ENCODE results near the gene MDFI. TPM values are rescaled to one million over a fixed set of nuclear protein-coding genes. Genes with fewer than 3 reads are reported as not detected.
"Not testable (repeated sequence)": the region's sequence is repeated elsewhere in the genome, so short reads cannot be mapped to it uniquely, and the experiment has no call there.

MDFI gene
- total RNA-seq, 1 experiment from 2014 or later: 1.4 TPM

DNA sequence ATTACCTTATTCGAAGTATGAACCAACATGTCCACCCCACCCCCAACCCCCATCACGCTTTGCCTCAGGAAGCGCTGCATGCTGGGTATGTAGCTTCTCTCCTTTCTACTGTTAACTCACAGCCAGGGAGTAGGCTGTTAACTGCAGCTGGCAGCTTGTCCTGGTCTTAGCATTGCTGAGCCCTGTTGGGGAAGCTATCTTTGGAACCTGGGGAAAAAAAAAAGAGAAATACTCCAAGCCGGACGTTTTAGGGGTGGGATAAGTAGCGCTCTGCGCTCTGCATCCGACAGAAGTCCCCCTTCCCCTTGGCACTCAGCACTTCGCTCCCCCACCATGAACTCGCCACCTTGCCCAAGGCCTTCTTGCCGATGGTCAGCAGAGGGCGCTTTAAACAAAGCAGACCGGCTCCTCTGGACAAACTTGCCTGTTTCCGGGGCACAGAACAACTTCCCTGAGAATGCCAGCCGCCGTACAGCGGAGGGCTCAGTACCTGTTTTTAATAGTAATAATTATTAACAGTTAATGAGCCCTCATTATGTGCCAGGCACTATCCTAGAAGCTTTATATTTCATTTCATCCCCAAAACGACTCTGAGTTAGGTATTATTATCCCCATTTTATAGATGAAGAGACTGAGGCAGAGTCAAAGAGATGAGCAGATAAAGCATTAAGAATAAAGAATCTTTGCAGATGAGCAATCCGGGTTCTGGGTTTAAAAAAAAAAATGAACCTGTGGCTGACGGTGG lies 35.2 kb upstream of the MDFI start:
- DNase-seq (ENCODE audit: low read depth): peak; percentile 83

DNA sequence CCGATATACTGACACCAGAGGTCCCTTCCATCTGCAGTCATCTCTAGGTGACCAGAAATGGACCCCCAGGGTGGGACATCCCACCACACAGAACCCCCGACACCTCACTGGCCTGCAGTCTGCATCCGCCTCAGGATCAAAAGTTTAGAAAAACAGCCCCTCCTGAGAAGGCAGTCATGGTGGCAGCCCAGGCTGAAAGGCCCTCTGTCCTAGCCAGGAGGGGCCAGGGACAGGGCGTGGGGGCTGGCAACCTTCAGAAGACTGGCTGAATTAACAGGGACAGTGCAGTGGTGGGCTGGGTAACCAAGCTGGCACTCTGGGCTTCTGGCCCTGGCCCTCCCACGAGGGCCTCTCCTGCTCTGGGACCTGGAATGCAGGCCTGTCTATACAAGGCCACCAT lies 34.3 kb upstream of the MDFI start:
- no peak for DNase-seq (ENCODE audit: low read depth)

DNA sequence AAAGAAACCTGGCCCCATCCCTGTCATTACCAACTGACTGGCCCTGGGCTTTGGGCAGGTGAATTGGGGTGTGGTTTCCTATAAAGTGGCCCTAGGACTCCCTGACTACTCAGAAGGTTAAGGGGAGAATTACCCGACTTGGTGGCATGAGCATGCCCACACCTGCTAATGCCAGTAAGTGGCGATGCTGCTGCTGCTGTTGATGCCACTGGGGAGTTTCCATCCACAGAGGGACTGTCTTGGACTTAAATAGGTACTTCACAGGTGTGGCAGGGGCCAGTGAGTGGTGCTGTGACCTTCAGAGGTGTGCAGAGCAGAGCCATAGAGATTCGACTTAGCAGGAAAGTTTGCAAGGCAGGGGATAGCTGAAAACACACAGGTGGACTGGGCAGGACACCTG lies 32.6 kb upstream of the MDFI start:
- no peak for DNase-seq (ENCODE audit: low read depth)

DNA sequence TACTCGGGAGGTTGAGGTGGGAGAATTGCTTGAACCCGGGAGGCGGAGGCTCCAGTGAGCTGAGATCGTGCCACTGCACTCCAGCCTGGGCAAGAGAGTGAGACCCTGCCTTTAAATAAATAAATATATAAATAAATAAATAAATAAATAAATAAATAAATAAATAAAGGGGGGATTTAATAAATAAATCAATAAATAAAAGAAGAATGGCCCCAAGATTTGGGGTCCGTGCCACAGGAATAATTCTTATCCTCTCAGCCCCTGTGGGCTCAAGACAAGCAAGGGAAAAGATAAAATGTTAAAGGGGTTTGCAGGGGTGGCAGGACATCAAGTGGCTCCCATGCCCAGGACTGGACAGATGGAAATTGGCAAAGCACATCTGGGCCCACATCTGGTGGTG lies 31.2 kb upstream of the MDFI start:
- no peak for DNase-seq (ENCODE audit: low read depth)

DNA sequence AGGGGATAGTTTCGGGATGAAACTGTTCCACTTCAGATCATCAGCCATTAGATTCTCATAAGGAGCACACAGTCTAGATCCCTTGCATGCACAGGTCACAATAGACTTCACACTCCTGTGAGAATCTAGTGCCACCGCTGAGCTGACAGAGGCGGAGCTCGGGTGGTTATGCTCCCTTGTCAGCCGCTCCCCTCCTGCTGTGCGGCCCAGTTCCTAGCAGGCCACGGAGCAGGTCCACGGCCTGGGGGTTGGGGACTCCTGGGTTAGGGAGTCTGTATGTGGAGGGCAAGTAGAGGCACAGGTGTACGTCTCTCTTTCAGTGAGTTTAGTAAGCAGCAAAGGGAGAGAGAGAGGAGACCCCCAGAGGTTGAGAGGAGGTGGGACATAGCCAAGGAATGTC lies 30.5 kb upstream of the MDFI start:
- DNase-seq (ENCODE audit: low read depth): no peak

DNA sequence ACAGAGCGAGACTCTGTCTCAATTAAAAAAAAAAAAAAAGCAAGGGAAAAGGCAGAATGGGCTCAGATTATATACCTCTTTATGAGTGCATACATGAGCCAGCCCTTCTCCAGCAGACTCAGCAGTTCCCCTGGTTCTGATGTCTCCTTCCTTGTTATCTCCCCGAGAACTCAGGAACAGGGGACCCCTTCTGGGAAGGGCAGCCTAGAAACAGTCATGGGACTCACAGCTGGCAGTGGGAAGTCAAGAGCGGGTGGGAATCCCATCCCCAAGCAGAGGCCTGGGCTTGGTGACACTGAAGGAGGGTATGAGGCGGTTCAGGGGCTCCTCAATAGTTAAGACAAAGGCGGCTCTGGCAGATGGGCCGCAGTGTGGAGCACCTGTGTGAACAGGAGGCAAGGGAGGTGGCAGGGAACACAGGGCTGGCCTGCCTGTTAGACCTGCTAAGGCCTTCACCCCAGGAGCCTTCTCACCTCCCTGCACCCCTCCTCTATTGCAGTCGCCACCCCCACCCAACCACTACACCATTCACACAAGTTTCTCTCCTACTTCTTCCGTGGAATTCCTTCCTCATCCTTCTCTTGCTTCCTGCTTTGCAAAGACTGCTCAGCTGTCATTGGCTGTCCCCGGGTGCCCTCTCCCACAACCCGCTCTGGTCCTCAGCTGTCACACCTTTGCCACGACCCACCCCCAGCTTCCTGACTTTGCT lies 29.7 kb upstream of the MDFI start:
- no peak for DNase-seq (ENCODE audit: low read depth)

DNA sequence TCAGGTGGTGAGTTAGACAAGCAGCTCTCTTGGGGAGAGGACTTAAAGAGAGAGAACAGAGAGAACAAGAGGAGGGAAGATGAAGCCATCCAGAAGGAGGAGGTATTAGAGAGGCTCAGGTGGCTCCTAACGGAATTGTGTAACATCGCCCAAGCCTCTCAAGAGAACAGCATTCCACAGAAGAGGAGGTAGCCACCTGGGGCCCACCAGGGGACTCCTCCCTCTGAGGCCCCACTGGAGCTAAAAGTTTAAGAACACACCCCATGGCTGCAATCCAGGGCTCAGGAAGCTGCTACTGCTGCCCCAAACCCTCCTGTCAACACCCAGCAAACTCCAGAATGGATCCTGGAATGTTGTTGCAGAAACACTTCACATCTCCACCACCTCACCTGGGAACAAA lies 23.6 kb upstream of the MDFI start:
- no peak for DNase-seq (ENCODE audit: low read depth)

DNA sequence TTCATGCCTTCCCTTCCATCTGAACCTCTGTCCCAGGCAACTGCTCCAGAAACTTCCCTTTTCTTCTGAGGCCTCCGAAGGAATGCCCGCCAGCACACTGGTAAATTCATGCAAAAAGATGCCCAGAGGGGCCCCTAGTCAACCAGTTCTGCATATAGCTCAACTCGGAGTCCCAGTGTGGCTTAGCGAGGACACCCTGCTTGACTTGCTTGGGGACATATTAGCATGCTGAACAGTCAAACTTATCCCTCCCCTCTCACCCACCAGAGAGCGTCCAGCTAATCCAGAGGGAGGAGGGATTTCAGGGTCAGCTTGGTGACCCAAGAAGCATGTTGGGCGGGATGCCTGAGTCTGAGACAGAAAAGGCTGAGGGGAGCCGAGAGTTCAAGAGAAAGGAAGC lies 23.0 kb upstream of the MDFI start:
- DNase-seq (ENCODE audit: low read depth): no peak

DNA sequence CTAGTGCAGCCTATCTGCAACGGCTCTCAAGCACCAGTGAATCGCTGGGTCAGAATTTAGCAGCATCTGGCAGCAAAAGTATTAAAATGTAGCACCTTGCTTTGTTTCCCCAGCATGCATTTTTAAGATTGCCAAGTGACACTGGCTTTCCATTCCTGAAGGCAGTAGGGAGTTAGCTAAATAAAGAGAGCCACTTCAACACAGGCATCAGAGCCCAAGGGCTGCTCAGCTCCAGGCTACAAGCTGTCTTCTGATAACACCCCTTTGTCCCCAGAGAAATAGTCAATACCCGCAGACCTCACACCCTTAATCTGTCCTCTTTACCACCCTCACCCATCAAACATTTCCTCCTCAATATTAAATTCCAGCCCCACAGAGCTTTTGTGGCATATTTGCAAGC lies 19.7 kb upstream of the MDFI start:
- DNase-seq (ENCODE audit: low read depth): no peak

DNA sequence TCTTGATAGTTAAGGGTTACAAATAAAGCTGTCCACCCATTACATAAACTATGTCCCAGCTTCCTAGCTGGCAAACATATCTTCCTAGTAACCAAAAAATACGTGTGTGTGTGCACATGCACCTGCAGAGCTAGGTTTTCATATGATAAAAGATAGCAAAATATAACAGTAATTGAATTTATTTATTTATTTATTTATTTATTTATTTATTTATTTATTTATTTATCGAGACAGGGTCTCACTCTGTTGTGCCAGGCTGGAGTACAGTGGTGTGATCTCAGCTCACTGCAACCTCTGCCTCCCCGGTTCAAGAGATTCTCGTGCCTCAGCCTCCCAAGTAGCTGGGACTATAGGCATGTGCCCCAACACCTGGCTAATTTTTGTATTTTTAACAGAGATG lies 19.1 kb upstream of the MDFI start:
- DNase-seq (ENCODE audit: low read depth): not testable (repeated sequence)

DNA sequence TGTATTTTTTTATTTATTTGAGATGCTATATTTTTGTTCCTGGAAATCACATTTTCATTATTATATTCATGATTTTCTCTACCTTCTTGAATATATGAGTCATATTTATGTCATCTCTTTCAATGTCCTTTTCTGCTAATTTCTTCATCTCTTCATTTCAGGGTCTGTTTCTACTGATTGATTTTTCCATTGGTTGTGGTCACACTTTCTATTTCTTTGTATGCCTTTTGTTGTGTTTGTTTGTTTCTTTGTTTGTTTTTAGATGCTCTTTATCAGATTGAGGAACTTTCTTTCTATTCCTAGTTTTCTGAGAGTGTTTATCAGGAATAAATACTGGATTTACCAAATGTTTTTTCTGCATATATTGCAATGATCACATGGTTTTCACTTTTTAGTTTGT lies 16.9 kb upstream of the MDFI start:
- DNase-seq (ENCODE audit: low read depth): no peak

DNA sequence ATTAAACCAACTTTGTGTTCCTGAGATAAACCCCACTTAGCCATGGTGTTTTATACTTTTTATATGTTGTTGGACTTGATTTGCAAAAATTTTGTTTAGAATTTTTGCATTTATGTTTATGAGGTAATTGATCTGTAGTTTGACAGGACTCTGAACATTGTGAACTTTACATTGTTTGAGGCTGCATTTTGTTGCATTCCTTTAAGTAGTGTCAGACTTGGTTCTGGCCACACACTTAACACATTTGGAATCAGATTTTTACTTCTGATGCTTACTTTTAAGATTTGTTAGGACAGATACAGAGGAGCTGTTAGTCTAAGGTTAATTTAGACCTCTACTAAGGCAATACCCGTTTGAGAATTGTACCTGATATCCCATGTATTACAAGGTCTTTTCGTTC lies 16.5 kb upstream of the MDFI start:
- no peak for DNase-seq (ENCODE audit: low read depth)

DNA sequence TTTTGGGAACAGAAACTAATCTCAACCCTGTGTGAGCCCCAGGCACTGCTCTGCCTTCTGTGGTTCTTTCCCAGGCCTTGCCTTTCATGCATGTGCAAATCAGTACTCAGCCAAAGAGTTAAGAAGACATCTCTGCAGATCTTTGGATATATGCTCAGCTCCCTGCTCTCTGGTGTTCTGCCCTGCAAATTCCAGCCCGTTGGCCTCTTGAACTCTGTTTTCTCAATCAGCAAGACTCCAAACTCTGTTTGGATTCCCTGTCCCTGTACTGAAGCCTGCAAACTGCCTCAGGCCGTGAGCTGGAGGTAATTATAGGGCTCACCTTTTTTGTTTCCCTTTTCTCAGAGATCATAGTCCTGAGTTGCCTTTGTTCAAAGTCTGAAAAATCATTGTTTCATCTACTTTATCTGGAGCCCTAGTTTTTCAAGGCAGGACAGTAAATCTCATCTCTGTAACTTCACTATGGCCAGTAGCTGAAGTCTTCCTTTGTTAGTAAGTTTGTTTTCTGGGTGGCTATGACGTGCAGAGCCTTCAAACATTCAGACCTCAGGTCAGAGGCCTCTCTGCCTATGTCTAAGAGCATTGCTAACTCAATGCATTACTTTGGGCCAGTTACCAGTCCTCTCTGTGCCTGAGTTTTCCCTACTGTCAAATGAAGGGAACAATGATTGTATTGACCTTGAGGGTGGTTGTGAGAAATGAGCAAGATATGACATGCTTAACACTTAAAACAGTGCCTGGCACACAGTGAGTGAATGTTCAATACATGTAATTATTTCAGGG lies 15.9 kb upstream of the MDFI start:
- DNase-seq (ENCODE audit: low read depth): no peak

DNA sequence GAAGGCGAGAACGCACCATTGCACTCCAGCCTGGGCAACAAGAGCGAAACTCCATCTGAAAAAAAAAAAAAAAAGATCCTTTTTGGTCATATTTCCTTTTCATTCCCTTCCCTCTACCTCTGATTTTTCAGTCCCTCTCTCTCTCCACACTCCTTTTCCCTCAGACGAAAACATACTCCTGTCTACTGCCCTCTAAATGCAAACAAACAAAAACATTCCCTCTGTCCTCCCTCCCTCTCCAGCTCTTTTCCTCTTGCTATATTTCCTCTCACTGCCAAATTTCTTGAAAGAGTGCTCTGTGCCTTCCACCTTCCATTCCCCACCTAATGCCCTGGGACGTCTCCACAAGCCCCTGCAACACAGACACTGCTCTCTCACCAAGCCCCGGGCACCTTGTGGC lies 14.9 kb upstream of the MDFI start:
- no peak for DNase-seq (ENCODE audit: low read depth)

DNA sequence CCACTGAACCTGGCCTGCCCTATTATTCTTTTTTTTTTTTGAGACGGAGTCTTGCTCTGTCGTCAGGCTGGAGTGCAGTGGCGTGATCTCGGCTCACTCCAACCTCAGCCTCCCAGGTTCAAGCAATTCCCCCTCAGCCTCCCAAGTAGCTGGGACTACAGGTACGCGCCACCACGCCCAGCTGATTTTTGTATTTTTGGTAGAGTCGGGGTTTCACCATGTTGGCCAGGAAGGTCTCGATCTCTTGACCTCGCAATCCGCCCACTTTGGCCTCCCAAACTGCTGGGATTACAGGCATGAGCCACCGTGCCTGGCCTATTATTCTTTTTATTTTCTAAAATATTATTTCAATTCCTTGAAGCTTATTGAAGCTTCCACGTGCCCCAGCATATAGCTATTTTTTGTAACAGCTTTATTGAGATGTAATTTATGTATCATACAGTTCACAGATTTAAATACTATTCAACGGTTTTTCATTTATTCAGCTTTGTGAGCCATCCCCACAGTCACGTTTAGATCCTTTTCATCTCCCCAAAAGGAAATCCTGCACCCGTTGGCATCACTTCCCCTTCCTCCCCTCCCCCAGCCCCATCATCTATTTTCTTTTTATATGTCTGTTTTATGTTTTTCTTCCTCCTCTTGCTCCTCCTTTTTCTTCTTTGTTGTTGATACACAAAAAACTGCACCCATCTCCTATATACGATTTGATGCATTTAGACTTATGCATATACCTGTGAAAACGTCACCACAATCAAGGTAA lies 13.5 kb upstream of the MDFI start:
- no peak for DNase-seq (ENCODE audit: low read depth)

DNA sequence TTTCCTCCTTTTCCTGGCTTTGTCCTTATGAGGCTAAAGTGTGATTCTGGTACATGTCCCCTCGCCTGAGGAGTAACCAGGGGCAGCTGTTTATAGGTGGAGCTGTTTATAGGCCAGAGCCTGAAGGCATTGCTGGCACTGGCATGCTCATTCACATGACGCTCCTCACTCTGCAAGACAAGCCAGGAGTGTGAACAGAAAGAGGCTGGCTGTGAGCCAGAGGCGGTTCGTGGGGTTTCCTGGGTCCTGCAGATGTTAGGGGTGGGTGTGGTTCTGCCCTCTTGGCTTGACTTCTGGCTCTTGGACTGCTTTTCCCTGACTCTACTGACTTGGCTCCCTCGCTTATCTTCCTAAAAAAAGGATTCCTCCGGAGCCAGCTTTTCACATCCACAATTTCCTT lies 12.8 kb upstream of the MDFI start:
- peak; percentile 28 for DNase-seq (ENCODE audit: low read depth)

DNA sequence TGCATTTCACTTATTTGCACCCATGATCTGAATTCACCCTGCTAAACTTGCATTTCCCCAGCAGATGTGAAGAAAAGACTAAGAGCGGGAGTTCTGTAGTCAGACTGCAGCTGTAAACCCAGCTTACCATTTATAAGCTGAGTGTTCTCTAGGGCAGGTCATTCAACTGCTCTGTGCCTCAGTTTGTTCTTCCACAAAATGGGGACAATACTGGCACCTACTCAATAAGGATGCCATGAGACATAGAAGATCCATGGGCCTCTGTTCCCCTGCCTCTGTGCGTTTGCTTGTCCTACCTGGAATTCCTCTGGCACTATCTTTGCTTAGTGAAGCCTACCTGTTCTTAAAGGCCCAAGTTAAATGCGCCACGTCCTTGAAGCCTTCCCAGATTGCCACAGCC lies 12.2 kb upstream of the MDFI start:
- no peak for DNase-seq (ENCODE audit: low read depth)

DNA sequence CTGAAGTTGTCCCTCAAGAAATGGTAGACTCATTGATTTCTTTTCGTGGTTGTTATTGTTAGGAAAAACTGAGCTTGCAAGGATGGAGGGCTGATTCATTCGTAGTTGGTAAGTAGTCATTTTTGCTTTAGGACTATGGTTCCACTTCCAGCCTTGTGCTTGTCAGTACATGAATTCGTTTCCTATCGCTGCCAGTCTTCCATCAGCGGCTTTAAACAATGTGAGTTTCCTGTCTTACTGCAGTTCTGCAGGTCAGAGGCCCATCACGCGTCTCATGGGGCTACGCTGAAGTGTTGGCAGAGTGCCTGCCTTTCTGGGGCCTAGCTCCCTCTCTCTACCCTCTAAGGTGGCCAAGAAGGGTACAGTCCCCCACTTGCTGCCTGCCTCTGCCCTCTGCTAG lies 11.4 kb upstream of the MDFI start:
- no peak for DNase-seq (ENCODE audit: low read depth)

DNA sequence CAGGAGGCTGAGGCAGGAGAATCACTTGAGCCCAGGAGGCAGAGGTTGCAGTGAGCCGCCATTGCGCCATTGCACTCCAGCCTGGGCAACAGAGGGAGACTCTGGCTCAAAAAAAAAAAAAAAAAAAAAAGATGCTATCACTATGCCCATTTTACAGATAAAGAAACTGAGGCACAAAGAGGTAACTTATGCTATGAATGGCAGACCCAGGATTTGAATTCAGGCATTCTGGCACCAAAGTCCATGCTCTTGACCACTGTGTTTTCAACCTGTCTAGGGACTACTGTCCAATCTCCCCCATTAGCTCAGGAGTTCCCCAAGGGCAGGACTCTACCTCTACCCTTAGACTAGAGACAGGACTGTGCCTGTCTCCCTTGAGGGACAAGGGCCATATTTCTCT lies 9.1 kb upstream of the MDFI start:
- DNase-seq (ENCODE audit: low read depth): no peak

DNA sequence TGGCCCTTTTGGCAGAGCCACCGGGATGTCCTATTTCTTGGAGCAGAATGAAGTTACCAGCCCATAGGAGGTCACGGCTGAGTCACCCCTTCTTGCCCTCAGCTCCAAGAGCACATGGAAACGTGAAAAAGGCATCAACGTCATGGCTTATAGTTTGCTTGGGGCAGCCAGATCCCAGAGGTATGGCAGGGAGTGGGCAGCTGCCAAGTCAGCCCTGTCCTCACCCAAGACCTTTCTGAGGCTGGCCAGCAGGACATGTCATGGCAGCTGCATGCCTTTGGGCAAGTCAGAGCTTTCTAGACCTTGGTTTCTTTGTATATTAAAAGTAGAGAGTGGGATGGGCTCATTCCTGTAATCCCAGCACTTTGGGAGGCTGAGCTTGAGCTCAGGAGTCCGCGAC lies 8.2 kb upstream of the MDFI start:
- peak; percentile 27 for DNase-seq (ENCODE audit: low read depth)

DNA sequence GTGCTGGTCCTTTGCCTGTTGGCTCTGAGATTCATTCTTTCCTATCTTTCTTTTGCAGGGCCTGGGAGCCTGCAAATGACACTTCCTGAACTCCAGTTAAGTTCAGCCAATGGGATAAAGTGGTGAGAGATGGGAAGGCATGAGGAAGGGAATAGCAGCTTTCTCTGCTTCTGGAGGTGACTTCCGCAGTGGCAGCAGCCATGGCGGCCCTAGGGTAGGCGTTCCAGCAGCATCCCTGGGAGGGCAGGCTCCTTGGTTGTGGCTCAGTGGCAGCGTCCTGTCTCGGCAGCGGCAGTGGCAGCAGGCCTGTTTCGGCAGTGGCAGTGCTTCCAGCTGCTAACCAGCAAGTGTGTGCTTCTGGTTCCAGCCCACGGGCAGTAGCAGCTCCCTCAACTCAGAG lies 7.3 kb upstream of the MDFI start:
- no peak for DNase-seq (ENCODE audit: low read depth)

DNA sequence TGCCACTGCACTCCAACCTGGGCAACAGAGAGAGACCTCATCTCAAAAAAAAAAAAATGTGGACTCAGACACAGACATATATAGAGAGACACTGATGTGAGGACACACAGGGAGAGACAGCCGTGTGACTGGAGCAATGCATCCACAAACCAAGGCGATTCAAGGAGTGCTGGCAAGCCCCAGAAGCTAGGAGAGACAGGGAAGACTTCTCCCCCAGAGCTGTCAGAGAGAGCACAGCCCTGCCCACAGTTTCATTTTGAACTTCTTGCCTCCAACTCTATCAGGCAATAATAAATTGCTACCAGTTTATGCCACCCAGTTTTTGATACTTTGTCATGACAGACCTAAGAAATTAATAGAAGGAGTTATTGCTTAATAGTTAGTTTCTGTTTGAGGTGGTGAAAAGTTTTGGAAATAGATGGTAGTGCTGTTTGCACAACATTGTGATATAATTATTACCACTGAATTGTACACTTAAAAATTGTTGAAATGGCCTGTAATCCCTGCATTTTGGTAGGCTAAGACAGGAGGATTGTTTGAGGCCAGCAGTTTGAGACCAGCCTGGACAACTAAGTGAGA lies 5.1 kb upstream of the MDFI start:
- DNase-seq (ENCODE audit: low read depth): no peak
